Thymus (tissue), 11 donors: ENCODE results near the gene GIMD1. TPM values are rescaled to one million over a fixed set of nuclear protein-coding genes. Genes with fewer than 3 reads are reported as not detected.

Source experiments
- DNase-seq, 9 donors: peaks; one replicate each; pipeline ENCODE4 v3.0.0-alpha.2; 2013; ENCODE audit warnings: low spot score in 9 of 9, low read depth in 6 of 9, missing footprints in 1 of 9
- H3K27ac ChIP-seq, 2 donors: one replicate each; pipeline ENCODE4 v1.5.1; 2013; ENCODE audit warnings: control low read depth in 1 of 2, low read depth in 1 of 2, low read length in 1 of 2, mild to moderate bottlenecking in 1 of 2, moderate library complexity in 1 of 2
- H3K27me3 ChIP-seq, 2 donors: one replicate each; pipeline ENCODE4 v1.5.1; 2013; ENCODE audit warnings: low read length in 1 of 2; ENCODE audit not compliant: control insufficient read depth in 2 of 2, insufficient read depth in 1 of 2
- H3K36me3 ChIP-seq, 2 donors: one replicate each; pipeline ENCODE4 v1.5.1; 2013; ENCODE audit warnings: low read length in 1 of 2, mild to moderate bottlenecking in 1 of 2, moderate library complexity in 1 of 2; ENCODE audit not compliant: control insufficient read depth in 2 of 2, insufficient read depth in 2 of 2
- H3K4me1 ChIP-seq, 2 donors: one replicate each; pipeline ENCODE4 v1.5.1; 2013; ENCODE audit warnings: low read length in 2 of 2; ENCODE audit not compliant: control insufficient read depth in 2 of 2, insufficient read depth in 2 of 2
- H3K4me3 ChIP-seq, 2 donors: one replicate each; pipeline ENCODE4 v1.5.1; 2013; ENCODE audit warnings: low read length in 2 of 2, control low read depth in 1 of 2, mild to moderate bottlenecking in 1 of 2
- H3K9me3 ChIP-seq, 2 donors: one replicate each; pipeline ENCODE4 v1.5.1; 2013; ENCODE audit warnings: low read length in 1 of 2, mild to moderate bottlenecking in 1 of 2; ENCODE audit not compliant: control insufficient read depth in 2 of 2, insufficient read depth in 1 of 2
- WGBS: extraction: QIAGEN DNeasy Blood & Tissue Kit; methylation state at CpG from one replicate; pipeline ENCODE4 v1.1.7; 2013; 5-methylcytosine and 5-hydroxymethylcytosine counted together
- polyA plus RNA-seq: library from polyadenylated mRNA; stranded (reverse); fragments of 200-250 nt; gene quantifications from one replicate; pipeline ENCODE4 v1.2.3, GENCODE V29; 2013
- total RNA-seq: library from RNA; stranded (reverse); fragments of 120-200 nt; gene quantifications from one replicate; pipeline ENCODE4 v1.2.4, GENCODE V29; 2013
- donor health status: healthy.

The GIMD1 gene
- total and polyA plus RNA-seq, 2 donors, result 0.07 TPM; not detected in 1

GRCh38 chr4:106362086-106362825, 6.3 kb downstream of the GIMD1 start:
- no peak overlapping the region for H3K4me3 ChIP-seq
- no peaks in the 10 kb centered on the region for H3K9me3 ChIP-seq
- no peaks in the 10 kb centered on the region for H3K27me3 ChIP-seq
- no peaks in the 10 kb centered on the region for H3K4me1 ChIP-seq
- 92% methylated on average over 3 of the region's 3 CpGs for WGBS
- no peaks in the 10 kb centered on the region for H3K36me3 ChIP-seq
- no peak overlapping the region for H3K27ac ChIP-seq
- DNase-seq, result no peak

GRCh38 chr4:106358899-106359298, 9.7 kb downstream of the GIMD1 start:
- H3K36me3 ChIP-seq, result no peaks in the 10 kb centered on the region
- H3K27ac ChIP-seq, result no peak overlapping the region
- H3K4me3 ChIP-seq, result no peak overlapping the region
- no peaks in the 10 kb centered on the region for H3K9me3 ChIP-seq
- no peak for DNase-seq
- H3K4me1 ChIP-seq, result no peaks in the 10 kb centered on the region
- no peaks in the 10 kb centered on the region for H3K27me3 ChIP-seq
- WGBS, result 98% methylated on average over 1 of the region's 1 CpG

- peaks cover 0 to 4% of the 10 kb centered on the region in 2 donors for H3K36me3 ChIP-seq
- H3K4me1 ChIP-seq, result no peaks in the 10 kb centered on the region
- no peaks in the 10 kb centered on the region for H3K9me3 ChIP-seq
- no peak overlapping the region for H3K4me3 ChIP-seq
- WGBS, result 92% methylated on average over 4 of the region's 4 CpGs
- DNase-seq, result no peak
- no peak overlapping the region for H3K27ac ChIP-seq
- H3K27me3 ChIP-seq, result no peaks in the 10 kb centered on the region
These were observed 13.4 kb downstream of the GIMD1 start for GRCh38 chr4:106355193-106355592.

GRCh38 chr4:106353786-106354185, 14.8 kb downstream of the GIMD1 start:
- Histone ChIP-seq H3K4me3 (no peak overlapping the region), H3K27me3 (no peaks in the 10 kb centered on the region), H3K27ac (no peak overlapping the region), H3K4me1 (no peaks in the 10 kb centered on the region), H3K36me3 (peaks cover 0 to 4% of the 10 kb centered on the region in 2 donors), H3K9me3 (no peaks in the 10 kb centered on the region)
- no peak for DNase-seq
- 97% methylated on average over 1 of the region's 1 CpG for WGBS

GRCh38 chr4:106351016-106351415, 17.6 kb downstream of the GIMD1 start:
- Histone ChIP-seq H3K4me1 (no peaks in the 10 kb centered on the region), H3K4me3 (no peak overlapping the region), H3K36me3 (peaks cover 0 to 23% of the 10 kb centered on the region in 2 donors), H3K27me3 (no peaks in the 10 kb centered on the region), H3K9me3 (no peaks in the 10 kb centered on the region), H3K27ac (no peak overlapping the region)
- no peak for DNase-seq

- Histone ChIP-seq H3K9me3 (no peaks in the 10 kb centered on the region), H3K27ac (no peak overlapping the region), H3K27me3 (no peaks in the 10 kb centered on the region), H3K4me1 (no peaks in the 10 kb centered on the region), H3K36me3 (peaks cover 0 to 30% of the 10 kb centered on the region in 2 donors), H3K4me3 (no peak overlapping the region)
- no peak for DNase-seq
- 96% methylated on average over 1 of the region's 1 CpG for WGBS
These were observed 21.4 kb downstream of the GIMD1 start for GRCh38 chr4:106347167-106347566.

- no peak overlapping the region for H3K27ac ChIP-seq
- H3K4me1 ChIP-seq, result no peaks in the 10 kb centered on the region
- no peak for DNase-seq
- H3K4me3 ChIP-seq, result no peak overlapping the region
- whole genome bisulfite sequencing, result 96% methylated on average over 1 of the region's 1 CpG
- H3K27me3 ChIP-seq, result no peaks in the 10 kb centered on the region
- peaks cover 3 to 34% of the 10 kb centered on the region in 2 donors for H3K36me3 ChIP-seq
- H3K9me3 ChIP-seq, result no peaks in the 10 kb centered on the region
These were observed 24.0 kb downstream of the GIMD1 start for GRCh38 chr4:106344647-106344970.

- Histone ChIP-seq H3K27ac (no peak overlapping the region), H3K27me3 (no peaks in the 10 kb centered on the region), H3K36me3 (peaks cover 3 to 36% of the 10 kb centered on the region in 2 donors), H3K4me1 (no peaks in the 10 kb centered on the region), H3K9me3 (no peaks in the 10 kb centered on the region), H3K4me3 (no peak overlapping the region)
- 97% methylated on average over 2 of the region's 2 CpGs for WGBS
- no peak for DNase-seq
These were observed 24.5 kb downstream of the GIMD1 start for GRCh38 chr4:106343865-106344646.

GRCh38 chr4:106340774-106341173, 27.8 kb downstream of the GIMD1 start:
- Histone ChIP-seq H3K27me3 (no peaks in the 10 kb centered on the region), H3K9me3 (peaks cover 0 to 4% of the 10 kb centered on the region in 2 donors), H3K4me1 (no peaks in the 10 kb centered on the region), H3K4me3 (no peak overlapping the region), H3K27ac (no peak overlapping the region), H3K36me3 (peaks cover 15 to 48% of the 10 kb centered on the region in 2 donors)
- 73% methylated on average over 1 of the region's 1 CpG for WGBS
- DNase-seq, result no peak
